Measurements from ENCODE around the gene HSPA9.

HSPA9 gene

GRCh38 chr5:138554143-138554542, 21.1 kb downstream of the HSPA9 start:
- no peak for TF ChIP-seq CTCF (IDR thresholded peaks at IDR 0.05)

- TF ChIP-seq CTCF (IDR thresholded peaks at IDR 0.05): no peak
These were observed 21.6 kb downstream of the HSPA9 start for GRCh38 chr5:138553437-138554095.

GRCh38 chr5:138552657-138553056, 22.5 kb downstream of the HSPA9 start:
- TF ChIP-seq CTCF (IDR thresholded peaks at IDR 0.05): no peak

GRCh38 chr5:138549414-138549813, 25.8 kb downstream of the HSPA9 start:
- no peak for TF ChIP-seq CTCF (IDR thresholded peaks at IDR 0.05)

GRCh38 chr5:138545919-138546562, 29.2 kb downstream of the HSPA9 start:
- TF ChIP-seq CTCF (IDR thresholded peaks at IDR 0.05): no peak

- TF ChIP-seq CTCF (IDR thresholded peaks at IDR 0.05): no peak
These were observed 30.7 kb downstream of the HSPA9 start for GRCh38 chr5:138544181-138545134.

GRCh38 chr5:138543730-138544104, 31.5 kb downstream of the HSPA9 start:
- TF ChIP-seq CTCF (IDR thresholded peaks at IDR 0.05): no peak

Data from LNCAP (cell line).